A172 (cell line): ENCODE data around the gene OBP2B. TPM values are rescaled to one million over a fixed set of nuclear protein-coding genes. Genes with fewer than 3 reads are reported as not detected.
"Not testable (repeated sequence)": the region's sequence is repeated elsewhere in the genome, so short reads cannot be mapped to it uniquely, and the experiment has no call there.

ENCODE experiments used
- DNase-seq: peaks from one replicate; pipeline ENCODE4 v3.0.0-alpha.2; 2015; ENCODE audit warnings: low spot score
- total RNA-seq: library from RNA; depleted of rRNA; stranded (reverse); fragments of >200 nt; shearing (Covaris generic); gene quantifications from 2 replicates; pipeline ENCODE4 v1.2.3, GENCODE V29; 2014; rRNA removed

The OBP2B gene, protein sequence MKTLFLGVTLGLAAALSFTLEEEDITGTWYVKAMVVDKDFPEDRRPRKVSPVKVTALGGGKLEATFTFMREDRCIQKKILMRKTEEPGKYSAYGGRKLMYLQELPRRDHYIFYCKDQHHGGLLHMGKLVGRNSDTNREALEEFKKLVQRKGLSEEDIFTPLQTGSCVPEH
- total RNA-seq = not detected in 2 replicates

DNA sequence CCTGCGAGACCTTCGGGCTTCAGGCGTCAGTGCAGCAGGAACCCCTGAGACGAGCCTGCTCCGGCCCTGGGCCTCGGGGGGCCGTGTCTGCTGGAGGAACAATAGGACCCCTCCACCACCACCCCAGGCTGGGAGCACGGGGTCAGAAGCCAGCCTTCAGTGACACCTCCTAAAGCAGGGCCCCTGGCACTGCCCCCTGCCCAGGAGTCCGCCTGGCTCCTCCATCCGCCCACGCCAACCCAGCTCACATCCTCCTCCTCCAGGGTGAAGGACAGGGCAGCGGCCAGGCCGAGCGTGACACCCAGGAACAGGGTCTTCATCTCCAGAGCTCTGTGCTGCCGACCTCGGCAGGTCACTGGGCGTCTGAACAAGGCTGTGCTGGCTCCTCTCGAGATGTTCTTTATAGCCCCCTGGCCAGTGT, at the start of gene OBP2B:
Gene OBP2B (minus strand): TSS at position 371 of the 421 bp plus-strand sequence. CDS start 51 bp downstream, at position 320.
- DNase-seq = not testable (repeated sequence)

DNA sequence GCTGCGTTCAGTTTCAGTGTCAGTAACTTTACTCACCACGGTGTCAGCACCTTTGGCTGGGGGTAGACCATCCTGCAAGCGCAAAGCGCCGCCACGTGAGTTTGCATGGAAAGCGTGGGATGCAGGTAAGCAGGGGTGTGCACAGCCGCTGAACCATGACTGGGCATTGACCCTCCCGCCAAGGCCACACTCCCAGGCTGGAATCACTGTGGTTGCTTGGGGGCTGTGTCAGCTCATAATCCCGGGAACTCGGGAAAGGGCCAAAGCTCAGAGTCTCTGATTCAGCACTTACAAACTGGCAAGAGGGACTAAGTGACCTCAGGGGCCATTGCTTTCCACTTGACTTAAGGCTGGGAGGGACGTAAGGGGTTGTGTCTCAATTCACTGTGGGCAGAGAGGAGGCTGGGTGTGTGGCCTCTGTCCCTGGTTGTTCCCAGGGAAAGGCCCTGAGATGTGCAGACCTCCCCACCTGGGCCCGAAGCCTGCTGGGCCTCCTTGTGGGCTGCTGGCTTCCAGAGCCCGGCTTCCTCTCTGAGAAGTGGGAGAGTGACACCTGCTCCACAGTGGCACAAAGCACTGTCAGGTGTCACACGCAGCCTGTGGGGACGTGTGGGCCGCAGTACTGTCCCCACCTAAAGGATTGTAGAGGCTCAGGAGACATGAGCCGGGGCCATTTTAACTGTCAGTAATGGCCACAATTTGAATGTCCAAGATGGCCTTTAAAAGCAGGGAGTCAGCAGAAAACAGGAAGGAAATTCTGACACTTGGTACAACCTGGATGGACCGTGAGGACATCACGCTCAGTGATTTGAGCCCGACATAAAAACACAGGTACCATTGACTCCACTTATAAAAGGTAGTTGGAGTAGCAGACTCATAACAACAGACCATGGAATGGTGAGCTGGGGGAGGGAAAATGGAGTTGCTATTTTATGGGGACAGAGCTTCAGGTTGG, 49.3 kb upstream of the OBP2B start:
- DNase-seq = no peak

DNA sequence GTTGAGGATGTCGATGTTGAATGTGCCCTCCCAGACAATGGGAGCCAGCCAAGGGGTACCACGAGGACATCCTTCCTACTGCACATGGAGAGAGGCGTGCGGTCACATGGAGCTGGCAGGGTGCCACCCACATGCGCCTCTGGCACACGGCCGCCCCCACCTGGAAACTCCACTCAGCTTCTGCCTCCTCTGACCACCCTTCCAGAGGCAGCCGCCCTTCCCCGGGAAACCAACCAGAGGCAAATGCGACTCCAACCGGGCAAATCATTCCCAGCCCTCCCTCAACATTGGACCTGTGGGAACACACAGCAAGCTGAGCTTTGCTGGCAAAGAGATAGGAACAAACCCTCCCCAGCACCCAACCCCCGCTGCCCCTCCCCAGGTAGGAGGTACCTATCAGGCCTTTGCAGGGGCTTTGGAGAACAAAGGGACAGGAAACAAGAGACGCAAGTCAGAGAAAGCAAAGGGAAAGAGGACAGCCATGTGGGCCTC, 48.5 kb upstream of the OBP2B start:
- DNase-seq = no peak

DNA sequence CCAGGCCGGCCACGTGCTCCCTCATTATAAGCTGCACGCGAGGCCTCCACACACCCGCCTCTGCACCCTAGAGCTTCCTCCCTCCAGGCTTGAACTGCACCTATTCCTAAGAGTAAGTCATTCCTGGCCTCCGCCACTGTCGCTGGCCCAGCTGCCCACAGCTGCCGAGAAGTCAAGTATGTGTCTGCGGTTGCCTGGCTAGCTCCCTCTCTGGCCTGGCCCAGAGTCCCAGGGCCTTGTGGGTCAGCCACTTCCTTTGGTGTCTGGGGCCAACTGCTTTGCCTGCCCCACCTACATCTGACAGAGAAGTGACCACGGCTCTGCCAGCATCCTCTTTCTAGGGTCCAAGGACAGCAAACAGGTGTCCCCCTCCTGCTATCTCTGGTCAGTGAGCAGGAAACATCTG, 47.6 kb upstream of the OBP2B start:
- no peak for DNase-seq

DNA sequence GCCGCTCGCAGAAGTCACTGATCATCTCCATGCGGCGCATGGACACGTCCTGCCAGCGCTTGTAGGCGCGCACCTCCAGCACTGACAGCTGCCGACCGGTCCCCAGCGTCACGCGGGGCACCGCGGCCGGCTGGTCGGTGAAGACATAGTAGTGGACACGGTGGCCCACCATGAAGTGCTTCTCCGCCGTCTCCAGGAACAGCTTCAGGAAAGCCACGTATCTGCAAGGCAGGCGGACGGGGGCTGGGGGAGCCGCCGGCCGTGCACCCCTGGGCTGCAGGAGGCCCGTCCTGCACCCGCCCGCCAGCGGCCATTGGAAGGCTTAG, 47.0 kb upstream of the OBP2B start:
- no peak for DNase-seq

DNA sequence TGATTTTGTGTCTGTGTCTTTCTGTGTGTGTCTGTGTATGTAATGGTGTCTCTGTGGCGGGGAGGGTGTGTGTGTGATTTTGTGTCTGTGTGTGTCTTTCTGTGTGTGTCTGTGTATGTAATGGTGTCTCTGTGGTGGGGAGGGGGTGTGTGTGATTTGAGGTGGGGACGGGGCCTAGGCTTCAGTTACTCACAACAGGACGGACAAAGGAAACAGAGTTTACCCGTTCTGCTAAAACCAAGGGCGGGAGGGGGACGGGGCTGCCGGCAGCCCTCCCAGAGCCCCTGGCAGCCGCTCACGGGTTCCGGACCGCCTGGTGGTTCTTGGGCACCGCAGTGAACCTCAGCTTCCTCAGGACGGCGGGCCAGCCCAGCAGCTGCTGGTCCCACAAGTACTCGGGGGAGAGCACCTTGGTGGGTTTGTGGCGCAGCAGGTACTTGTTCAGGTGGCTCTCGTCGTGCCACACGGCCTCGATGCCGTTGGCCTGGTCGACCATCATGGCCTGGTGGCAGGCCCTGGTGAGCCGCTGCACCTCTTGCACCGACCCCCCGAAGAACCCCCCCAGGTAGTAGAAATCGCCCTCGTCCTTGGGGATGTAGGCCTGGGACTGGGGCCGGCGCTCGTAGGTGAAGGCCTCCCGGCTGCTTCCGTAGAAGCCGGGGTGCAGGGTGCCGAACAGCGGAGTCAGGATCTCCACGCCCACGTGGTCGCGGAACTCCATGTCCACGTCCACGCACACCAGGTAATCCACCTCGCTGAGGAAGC, 46.5 kb upstream of the OBP2B start:
- no peak for DNase-seq

DNA sequence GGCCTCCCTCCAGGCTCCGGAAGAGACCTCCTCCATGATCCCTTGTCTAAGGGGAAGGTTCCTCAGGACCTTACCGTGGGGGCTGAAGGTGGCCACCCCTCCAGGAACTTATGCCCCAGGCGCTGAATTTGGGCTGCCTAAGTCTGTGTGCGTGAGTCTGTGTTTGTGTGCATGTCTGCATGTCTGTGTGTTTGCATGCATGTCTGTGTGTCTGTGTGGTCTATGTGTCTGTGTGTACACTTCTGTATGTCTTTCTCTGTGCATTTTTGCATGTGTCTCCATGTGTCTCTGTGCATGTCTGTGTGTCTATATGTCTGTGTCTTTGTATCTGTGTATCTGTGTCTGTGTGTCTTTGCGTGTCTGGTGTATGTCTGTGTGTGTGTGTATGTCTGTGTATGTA, 45.4 kb upstream of the OBP2B start:
- DNase-seq = no peak

DNA sequence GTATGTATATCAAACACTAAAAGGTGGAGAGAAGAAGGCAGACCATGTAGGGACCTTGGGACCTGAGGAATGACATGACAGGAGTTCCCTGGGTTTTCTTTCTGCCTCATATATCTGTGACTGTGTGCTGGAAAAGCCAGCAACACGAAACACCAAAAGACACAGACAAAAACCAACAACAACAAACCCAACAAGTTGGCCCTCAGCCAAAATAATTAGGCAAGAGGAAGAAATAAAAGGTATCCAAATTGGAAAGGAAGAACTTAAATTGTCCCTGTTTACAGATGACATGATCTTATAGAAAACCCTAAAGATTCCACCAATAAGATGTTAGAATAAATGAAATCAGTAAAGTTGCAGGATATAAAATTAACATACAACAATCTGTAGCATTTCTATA, 44.2 kb upstream of the OBP2B start:
- no peak for DNase-seq

DNA sequence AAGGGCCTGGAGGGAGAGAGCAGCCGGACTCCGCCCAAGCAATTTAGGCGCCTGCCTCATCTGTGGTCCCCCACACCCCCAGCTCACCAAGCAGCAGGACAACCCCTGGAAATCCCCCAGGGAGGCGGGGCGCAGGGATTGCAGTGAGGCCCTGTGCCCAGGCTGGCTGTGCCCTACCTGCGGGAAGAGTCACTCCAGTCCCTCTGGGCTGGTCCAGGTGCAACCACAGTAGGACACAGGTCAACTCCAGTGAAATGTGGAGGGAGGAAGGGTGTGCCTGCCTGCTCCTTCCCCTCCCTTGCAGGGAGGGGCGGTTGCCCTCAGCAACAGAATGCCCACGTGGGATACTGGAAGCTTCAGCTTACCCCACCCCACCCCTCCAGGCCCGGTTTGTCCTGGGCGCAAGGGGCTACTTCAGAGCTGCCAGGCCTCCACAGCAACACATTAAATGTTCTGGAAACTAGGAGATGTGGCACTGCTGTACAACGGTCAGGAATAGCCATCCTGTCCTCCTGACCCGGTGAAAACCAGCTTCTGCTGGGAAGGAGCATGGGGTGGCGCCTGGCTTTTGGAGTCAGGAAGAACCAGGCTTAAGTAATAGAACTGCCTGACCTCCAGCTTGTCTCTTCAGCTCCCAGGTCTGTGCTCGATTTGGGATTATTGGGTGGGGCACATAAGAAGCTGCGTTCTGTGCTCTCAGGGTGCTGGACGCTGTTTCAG, 43.4 kb upstream of the OBP2B start:
- no peak for DNase-seq

DNA sequence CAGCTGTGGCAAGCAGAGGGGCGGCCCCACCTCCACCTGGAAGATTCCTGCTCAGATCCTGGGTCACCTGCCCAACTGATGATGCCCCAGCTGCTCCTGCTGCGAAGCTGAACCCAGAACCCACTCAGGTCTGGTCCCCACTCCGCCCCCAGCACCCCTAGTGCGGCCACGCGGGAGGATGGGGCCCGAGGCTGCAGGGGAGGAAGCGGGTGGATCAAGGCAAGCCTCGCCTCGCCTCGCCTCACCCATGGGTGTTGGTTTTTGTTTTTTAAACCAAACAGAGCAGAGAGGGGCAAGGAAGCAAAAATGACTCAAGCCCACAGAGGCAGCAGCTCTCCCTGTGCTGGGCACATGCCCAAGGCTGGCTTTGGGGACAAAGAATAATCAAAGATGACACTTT, 42.7 kb upstream of the OBP2B start:
- no peak for DNase-seq

DNA sequence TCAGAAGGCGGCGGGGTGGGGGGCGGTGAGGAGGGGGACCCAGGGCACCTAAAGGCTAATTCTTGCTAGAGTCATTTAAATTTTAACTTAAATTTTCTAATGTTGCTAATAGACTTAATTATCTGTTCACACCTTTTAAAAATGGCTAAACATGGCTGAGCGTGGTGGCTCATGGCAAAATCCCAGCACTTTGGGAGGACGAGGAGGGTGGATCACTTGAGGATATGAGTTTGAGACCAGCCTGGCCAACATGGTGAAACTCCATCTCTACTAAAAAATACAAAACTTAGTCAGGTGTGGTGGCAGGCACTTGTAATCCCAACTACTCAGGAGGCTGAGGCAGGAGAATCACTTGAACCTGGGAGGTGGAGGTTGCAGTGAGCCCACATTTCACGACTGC, 42.2 kb upstream of the OBP2B start:
- DNase-seq = not testable (repeated sequence)

DNA sequence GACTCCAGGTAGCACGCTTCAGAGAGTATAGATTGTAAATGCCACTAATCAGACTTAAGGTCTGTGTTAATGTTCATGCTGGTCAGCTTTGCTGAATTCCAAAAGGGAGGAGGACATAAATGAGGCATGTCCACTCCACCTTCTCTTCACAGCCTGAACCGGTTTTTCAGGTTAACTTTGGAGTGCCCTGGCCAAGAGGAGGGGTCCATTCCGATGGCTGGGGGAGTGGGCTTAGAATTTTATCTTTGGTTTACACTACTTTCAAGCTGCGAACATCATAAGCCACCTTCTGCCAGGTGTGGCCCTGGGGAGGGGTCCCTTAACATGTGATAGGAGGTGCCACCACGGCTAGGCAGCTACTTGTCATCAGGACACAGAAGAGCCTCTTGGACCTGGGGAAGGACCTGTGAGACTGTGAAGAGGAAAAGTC, 41.7 kb upstream of the OBP2B start:
- no peak for DNase-seq

DNA sequence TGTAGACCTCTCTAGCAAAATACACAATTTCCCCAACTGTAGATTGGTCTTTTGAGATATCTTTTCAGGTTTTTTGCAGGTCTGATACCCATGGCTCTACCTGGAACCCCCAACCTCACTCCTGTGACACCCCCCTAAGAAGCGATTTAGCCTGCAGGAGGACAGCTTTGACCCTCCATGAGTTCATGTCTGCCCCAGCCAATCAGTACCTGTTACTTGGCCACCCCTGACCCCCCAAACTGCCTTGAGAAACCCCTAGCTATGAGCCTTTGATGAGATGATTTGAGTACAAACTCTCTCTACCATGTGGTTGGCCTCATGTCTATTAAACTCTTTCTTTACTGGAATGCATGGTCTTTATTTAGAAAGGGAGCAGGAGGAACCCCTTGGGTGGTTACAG, 40.3 kb upstream of the OBP2B start:
- no peak for DNase-seq

DNA sequence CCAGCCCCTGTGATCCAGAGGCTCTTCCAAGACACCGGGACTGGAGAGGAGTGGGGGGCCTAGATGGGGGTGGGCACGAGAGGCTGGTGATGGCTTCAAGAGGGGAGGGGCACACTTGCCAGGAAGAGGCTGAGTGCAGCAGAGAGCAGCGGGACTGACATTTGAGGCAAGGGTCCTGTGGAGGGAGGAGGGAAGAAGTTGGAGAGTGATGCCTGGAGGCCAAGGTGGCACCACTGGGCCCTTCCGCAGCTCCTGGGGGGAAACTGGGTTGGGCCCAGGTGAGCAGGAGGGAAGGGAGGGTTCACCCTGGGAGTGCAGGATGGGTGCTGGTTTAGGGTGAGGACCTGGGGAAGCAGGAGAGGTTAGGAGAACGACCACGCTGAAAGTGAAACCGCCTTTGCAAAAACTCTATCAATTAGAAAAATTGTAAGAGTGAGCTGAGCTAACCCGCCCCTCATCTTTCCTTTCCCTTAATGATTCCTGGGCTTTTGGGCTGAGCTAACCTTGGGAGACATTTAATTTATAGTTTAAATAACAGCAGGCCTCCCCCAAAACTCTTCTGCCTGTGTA, 39.8 kb upstream of the OBP2B start:
- no peak for DNase-seq

DNA sequence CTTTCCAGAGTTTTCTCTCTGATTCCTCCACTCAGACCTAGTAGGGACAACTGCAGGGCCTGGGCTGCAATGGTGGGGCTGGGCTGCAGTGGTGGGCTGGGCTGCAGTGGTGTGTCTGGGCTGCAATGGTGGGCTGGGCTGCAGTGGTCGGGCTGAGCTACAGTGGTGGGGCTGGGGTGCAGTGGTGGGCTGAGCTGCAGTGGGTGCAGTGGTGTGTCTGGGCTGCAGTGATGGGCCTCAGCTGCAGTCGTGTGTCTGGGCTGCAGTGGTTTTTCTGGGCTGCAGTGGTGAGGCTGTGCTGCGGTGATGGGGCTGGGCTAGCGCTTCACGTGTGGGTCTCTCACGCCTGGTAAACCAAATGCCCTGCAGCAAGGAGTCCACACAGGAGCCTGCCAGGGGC, 38.6 kb upstream of the OBP2B start:
- no peak for DNase-seq

DNA sequence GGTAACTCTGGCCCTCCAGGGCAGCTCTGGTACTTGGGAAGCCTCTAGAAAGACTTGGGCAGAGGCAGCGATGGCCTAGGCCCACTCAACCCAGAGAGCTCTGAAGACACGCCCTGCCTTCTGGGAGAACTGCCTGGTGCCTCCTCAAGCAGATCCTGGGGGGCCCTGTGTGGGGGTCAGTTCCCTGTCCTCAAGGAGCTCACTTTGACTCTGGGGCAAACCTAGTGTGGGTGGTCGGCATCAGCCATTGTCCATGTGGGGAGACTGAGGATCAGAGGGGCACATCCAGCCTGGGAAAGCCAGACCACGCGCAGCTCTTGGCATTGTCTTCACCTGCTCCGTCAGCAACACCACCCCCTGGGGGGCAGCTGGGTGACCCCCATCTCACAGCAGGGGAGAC, 37.9 kb upstream of the OBP2B start:
- DNase-seq = no peak

DNA sequence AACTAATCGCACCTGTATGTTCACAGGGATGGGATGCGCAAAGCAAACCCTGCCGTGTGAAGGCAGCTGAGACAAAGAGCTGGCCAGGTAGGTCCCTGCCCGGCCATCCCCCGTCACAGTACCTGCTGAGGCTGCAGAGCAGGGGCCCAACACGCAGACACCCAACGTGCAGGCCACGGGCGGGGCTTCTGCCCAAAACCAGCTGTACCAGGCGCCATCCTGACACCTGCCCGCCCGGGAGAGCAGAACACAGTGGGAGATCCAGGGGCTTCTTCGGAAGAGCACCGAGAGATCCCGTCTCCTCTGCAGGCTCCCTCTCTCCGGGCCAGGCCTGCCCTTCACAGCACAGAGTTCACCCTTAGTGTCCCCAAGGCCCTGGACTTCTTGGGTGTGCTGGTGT, 37.5 kb upstream of the OBP2B start:
- DNase-seq = no peak

DNA sequence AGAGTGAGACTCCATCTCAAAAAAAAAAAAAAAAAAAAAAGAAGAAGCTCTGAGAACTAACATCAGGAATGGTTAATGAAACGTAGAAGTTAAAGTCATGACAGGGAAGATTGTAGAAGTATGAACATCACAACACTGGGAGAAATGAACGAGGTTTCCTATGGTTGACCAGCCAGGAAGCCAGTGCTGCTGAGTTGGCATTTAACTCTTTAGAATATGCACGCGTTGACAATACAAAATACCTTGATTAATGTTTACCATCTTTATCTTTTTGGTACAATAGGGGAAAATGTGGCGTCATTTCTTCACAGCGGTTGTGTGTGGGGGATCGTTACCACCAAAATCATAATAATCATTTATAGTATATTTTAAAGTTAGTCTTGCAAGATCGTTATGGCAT, 33.9 kb upstream of the OBP2B start:
- DNase-seq = no peak

DNA sequence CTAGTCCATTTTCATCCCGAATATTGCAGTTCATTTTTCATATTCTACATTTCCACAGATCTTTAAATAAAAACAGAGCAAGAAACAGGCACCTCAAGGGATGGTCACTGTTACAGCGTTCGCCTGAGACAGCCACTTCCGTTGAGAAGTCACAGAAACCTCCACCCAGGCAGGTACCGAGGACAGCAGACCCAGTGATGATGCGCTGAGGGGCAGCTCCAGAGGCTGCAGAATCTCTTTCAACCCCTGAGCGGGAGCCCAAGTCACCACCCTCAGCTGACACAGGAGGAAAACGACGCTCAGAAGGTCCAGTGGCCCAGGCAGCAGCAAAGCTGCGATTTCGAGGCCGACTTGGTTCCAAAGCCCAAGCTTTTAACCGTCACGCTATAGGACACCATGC, 33.2 kb upstream of the OBP2B start:
- no peak for DNase-seq

DNA sequence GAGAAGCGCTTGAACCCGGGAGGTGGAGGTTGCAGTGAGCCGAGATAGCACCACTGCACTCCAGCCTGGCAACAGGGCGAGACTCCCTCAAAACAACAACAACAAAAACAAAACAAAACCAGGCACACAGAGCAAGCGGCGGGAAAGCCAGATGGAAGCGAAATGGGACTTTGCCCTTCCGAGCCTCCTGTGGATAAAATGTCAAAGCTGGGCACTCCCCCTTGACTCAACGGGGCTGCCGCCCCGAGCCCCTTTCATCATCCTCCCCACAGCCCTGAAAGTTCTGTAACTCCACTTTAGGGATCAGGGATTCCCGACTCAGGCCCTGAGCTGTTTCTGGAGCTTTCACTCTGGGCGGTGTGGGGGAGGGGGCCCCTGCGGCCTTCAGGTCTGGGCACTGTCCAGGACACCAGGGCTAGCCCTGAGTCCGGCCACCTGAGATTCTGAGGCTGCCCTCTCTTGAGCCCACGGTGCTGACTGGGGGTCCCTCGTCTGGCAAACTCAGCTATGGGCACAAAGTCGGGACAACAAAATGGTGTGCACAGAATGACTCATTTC, 30.6 kb upstream of the OBP2B start:
- DNase-seq = no peak
